ENCODE measurements around the gene RAB26. TPM values are rescaled to one million over a fixed set of nuclear protein-coding genes. Genes with fewer than 3 reads are reported as not detected.

RAB26 gene
- total and polyA plus RNA-seq, 4 donors, result 1.9 to 3.9 (median 3.0) TPM

DNA sequence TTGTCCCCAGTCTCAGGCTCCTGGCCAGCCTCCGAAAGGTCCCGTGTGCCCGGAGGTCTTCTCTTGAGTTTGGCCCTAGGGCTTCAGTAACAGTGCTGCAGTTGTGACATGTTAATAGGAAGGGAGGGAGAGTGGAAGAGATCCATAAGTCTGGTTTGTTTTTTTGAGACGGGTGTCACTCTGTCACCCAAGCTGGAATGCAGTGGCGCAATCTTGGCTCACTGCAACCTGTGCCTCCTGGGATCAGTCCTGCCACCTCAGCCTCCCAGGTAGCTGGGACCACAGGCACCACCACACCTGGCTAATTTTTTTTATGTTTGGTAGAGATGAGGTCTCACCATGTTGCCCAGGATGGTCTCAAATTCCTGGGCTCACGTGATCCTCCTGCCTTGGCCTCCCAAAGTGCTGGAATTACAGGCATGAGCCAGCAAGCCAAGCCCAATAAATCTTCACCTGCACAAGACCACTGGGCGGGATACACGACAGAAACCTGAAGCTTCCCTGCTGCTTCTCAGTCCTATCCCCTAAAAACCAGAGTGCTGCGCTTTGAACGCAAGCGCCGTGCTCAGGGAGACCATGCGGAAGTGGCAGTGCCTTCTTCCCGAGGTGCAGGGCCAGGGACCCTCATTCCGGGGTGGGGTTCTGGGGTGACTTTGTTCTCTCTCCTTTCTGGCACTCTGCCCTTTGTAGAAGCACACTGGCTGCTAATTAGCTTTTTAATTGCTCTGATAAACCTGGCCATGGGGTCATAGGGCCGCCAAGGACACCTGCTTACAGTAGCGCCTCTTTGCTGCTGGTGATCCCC is 18.0 kb downstream of the RAB26 start:
- peak overlapping the region in 1 of 2 donors; percentile 7 for H3K27ac ChIP-seq (ENCODE audit: low read depth in 1 of 2, low read length in 2 of 2)

DNA sequence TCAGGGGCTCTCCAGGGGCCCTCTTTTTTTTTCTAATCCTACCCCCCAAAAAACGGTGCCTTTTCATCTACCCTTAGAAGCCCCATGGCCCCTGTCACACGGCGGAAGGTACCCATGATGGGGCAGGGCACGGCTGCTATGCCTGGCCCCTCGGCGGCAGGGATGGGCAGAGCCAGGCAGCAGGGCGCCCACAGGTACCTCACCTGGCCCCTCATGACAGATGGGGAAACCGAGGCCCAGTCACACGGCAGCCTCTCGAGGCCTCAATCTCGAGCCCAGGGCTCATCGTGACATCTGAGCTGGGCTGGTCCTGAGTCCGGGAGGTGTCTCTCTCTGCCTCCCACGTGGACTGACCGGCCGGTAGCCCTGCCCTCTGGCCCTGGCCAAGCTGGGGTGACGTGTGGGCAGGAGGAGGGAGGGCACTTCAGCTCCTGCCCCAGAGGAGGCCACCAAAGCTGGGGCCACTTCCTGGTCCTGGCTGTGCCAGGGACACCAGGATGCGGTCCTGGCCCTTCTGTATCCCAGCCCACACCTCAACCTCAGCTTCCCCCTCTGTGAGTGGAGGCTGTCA is 18.7 kb downstream of the RAB26 start:
- H3K9ac ChIP-seq (ENCODE audit: low read depth in 1 of 2, low read length in 2 of 2), result no peak overlapping the region
- peaks cover 12 to 33% (median 22%) of the 10 kb centered on the region in 4 donors for H3K4me1 ChIP-seq (ENCODE audit: control insufficient read depth in 4 of 4, insufficient read depth in 4 of 4, low read length in 3 of 4)
- no peaks in the 10 kb centered on the region for H3K9me3 ChIP-seq (ENCODE audit: control insufficient read depth in 4 of 4, low read length in 3 of 4)
- H3K4me3 ChIP-seq (ENCODE audit: low read depth in 1 of 3, low read length in 3 of 3), result no peak overlapping the region
- WGBS, result 71% methylated on average over 18 of the region's 18 CpGs
- no peak overlapping the region for H3K27ac ChIP-seq (ENCODE audit: low read depth in 1 of 2, low read length in 2 of 2)
- DNase-seq (ENCODE audit: low spot score), result no peak
- peaks cover 0 to 22% (median 7%) of the 10 kb centered on the region in 4 donors for H3K36me3 ChIP-seq (ENCODE audit: control insufficient read depth in 4 of 4, insufficient read depth in 3 of 4, low read depth in 1 of 4, low read length in 3 of 4)
- no peak for TF ChIP-seq YY1 (IDR thresholded peaks at IDR 0.05)
- TF ChIP-seq JUND (IDR thresholded peaks at IDR 0.05), result no peak
- no peaks in the 10 kb centered on the region for H3K27me3 ChIP-seq (ENCODE audit: control insufficient read depth in 4 of 4, insufficient read depth in 4 of 4, low read length in 3 of 4)

More for the DNA sequence above, 18.0 kb downstream of the RAB26 start:
- 84% methylated on average over 17 of the region's 17 CpGs for WGBS
- H3K4me3 ChIP-seq (ENCODE audit: low read depth in 1 of 3, low read length in 3 of 3), result no peak overlapping the region
- no peak for DNase-seq (ENCODE audit: low spot score)
- no peaks in the 10 kb centered on the region for H3K9me3 ChIP-seq (ENCODE audit: control insufficient read depth in 4 of 4, low read length in 3 of 4)
- no peak overlapping the region for H3K9ac ChIP-seq (ENCODE audit: low read depth in 1 of 2, low read length in 2 of 2)
- peaks cover 0 to 16% (median 7%) of the 10 kb centered on the region in 4 donors for H3K36me3 ChIP-seq (ENCODE audit: control insufficient read depth in 4 of 4, insufficient read depth in 3 of 4, low read depth in 1 of 4, low read length in 3 of 4)
- TF ChIP-seq HNF4A (conservative IDR thresholded peaks at IDR 0.05), result peak in 1 of 2 donors; percentile 49
- no peak for TF ChIP-seq HNF4G (IDR thresholded peaks at IDR 0.05)
- no peaks in the 10 kb centered on the region for H3K27me3 ChIP-seq (ENCODE audit: control insufficient read depth in 4 of 4, insufficient read depth in 4 of 4, low read length in 3 of 4)
- peaks cover 15 to 40% (median 26%) of the 10 kb centered on the region in 4 donors for H3K4me1 ChIP-seq (ENCODE audit: control insufficient read depth in 4 of 4, insufficient read depth in 4 of 4, low read length in 3 of 4)

DNA sequence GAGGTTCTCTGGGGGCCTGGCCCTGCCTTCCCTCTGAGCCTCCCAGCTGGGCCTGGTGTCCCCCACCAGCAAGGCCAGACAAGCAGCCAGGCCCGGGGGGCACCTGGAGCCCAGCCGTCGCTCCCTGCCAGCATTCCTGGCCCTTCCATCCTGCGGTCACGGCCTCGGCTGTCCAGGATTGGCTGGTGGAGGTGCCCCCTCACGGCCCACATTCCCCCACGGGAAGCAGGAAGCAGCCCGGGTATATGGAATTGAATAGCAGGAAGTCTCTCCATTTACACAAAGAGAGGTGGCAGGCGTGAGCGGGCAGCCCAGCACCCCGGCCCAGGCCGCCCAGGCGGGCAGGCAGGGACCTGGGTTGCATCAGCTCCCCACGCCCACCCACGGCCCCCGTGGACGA is 21.7 kb downstream of the RAB26 start:
- TF ChIP-seq RAD21 (IDR thresholded peaks at IDR 0.05) (no peak), JUND (IDR thresholded peaks at IDR 0.05) (no peak), GABPA (IDR thresholded peaks at IDR 0.05 in 1 of 2, conservative IDR thresholded peaks at IDR 0.05 in 1 of 2) (no peak), YY1 (IDR thresholded peaks at IDR 0.05) (no peak), HNF4A (conservative IDR thresholded peaks at IDR 0.05) (no peak), FOXA1 (IDR thresholded peaks at IDR 0.05) (no peak), HNF4G (IDR thresholded peaks at IDR 0.05) (no peak), ZBTB33 (IDR thresholded peaks at IDR 0.05) (no peak), TAF1 (conservative IDR thresholded peaks at IDR 0.05) (no peak), EGR1 (IDR thresholded peaks at IDR 0.05; ENCODE audit: low read depth in 2 of 2) (no peak), SP1 (IDR thresholded peaks at IDR 0.05) (no peak), FOXA2 (IDR thresholded peaks at IDR 0.05) (no peak), NR2F2 (IDR thresholded peaks at IDR 0.05) (no peak), RXRA (IDR thresholded peaks at IDR 0.05) (no peak)
- TF ChIP-seq, protein P1, sequence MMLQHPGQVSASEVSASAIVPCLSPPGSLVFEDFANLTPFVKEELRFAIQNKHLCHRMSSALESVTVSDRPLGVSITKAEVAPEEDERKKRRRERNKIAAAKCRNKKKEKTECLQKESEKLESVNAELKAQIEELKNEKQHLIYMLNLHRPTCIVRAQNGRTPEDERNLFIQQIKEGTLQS (IDR thresholded peaks at IDR 0.05), result no peak
- TF ChIP-seq, protein P2, sequence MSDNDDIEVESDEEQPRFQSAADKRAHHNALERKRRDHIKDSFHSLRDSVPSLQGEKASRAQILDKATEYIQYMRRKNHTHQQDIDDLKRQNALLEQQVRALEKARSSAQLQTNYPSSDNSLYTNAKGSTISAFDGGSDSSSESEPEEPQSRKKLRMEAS (IDR thresholded peaks at IDR 0.05), result no peak
- TF ChIP-seq, protein P3, sequence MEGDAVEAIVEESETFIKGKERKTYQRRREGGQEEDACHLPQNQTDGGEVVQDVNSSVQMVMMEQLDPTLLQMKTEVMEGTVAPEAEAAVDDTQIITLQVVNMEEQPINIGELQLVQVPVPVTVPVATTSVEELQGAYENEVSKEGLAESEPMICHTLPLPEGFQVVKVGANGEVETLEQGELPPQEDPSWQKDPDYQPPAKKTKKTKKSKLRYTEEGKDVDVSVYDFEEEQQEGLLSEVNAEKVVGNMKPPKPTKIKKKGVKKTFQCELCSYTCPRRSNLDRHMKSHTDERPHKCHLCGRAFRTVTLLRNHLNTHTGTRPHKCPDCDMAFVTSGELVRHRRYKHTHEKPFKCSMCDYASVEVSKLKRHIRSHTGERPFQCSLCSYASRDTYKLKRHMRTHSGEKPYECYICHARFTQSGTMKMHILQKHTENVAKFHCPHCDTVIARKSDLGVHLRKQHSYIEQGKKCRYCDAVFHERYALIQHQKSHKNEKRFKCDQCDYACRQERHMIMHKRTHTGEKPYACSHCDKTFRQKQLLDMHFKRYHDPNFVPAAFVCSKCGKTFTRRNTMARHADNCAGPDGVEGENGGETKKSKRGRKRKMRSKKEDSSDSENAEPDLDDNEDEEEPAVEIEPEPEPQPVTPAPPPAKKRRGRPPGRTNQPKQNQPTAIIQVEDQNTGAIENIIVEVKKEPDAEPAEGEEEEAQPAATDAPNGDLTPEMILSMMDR (IDR thresholded peaks at IDR 0.05; ENCODE audit: low read depth, low read length, missing input control), result no peak
- TF ChIP-seq, protein P4, sequence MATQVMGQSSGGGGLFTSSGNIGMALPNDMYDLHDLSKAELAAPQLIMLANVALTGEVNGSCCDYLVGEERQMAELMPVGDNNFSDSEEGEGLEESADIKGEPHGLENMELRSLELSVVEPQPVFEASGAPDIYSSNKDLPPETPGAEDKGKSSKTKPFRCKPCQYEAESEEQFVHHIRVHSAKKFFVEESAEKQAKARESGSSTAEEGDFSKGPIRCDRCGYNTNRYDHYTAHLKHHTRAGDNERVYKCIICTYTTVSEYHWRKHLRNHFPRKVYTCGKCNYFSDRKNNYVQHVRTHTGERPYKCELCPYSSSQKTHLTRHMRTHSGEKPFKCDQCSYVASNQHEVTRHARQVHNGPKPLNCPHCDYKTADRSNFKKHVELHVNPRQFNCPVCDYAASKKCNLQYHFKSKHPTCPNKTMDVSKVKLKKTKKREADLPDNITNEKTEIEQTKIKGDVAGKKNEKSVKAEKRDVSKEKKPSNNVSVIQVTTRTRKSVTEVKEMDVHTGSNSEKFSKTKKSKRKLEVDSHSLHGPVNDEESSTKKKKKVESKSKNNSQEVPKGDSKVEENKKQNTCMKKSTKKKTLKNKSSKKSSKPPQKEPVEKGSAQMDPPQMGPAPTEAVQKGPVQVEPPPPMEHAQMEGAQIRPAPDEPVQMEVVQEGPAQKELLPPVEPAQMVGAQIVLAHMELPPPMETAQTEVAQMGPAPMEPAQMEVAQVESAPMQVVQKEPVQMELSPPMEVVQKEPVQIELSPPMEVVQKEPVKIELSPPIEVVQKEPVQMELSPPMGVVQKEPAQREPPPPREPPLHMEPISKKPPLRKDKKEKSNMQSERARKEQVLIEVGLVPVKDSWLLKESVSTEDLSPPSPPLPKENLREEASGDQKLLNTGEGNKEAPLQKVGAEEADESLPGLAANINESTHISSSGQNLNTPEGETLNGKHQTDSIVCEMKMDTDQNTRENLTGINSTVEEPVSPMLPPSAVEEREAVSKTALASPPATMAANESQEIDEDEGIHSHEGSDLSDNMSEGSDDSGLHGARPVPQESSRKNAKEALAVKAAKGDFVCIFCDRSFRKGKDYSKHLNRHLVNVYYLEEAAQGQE (IDR thresholded peaks at IDR 0.05), result no peak
- no peak overlapping the region for H3K27ac ChIP-seq (ENCODE audit: low read depth in 1 of 2, low read length in 2 of 2)
- DNase-seq (ENCODE audit: low spot score), result no peak
- no peaks in the 10 kb centered on the region for H3K27me3 ChIP-seq (ENCODE audit: control insufficient read depth in 4 of 4, insufficient read depth in 4 of 4, low read length in 3 of 4)
- no peaks in the 10 kb centered on the region for H3K9me3 ChIP-seq (ENCODE audit: control insufficient read depth in 4 of 4, low read length in 3 of 4)
- no peak overlapping the region for H3K9ac ChIP-seq (ENCODE audit: low read depth in 1 of 2, low read length in 2 of 2)
- H3K4me3 ChIP-seq (ENCODE audit: low read depth in 1 of 3, low read length in 3 of 3), result no peak overlapping the region
- H3K4me1 ChIP-seq (ENCODE audit: control insufficient read depth in 4 of 4, insufficient read depth in 4 of 4, low read length in 3 of 4), result peaks cover 9 to 25% (median 17%) of the 10 kb centered on the region in 4 donors
- WGBS, result 83% methylated on average over 18 of the region's 18 CpGs
- peaks cover 9 to 47% (median 24%) of the 10 kb centered on the region in 4 donors for H3K36me3 ChIP-seq (ENCODE audit: control insufficient read depth in 4 of 4, insufficient read depth in 3 of 4, low read depth in 1 of 4, low read length in 3 of 4)

Data from liver (tissue), 9 donors.